GM12891 (cell line): ENCODE results near the gene LRMDA.

Experiments
- PAX5 ChIP-seq: IDR thresholded peaks from 2 replicates; pipeline ENCODE4 v1.6.1; 2011; ENCODE audit warnings: low read length, moderate library complexity, mild to moderate bottlenecking; ENCODE audit not compliant: insufficient read depth, severe bottlenecking
- POLR2A ChIP-seq: IDR thresholded peaks from 2 replicates; pipeline ENCODE4 v1.6.1; 2011; ENCODE audit warnings: low read depth, low read length, control low read depth
- POLR2AphosphoS5 ChIP-seq: IDR thresholded peaks from 2 replicates; pipeline ENCODE4 v1.6.1; 2011; ENCODE audit warnings: low read depth, low read length, control low read depth
- SPI1 ChIP-seq: IDR thresholded peaks from 2 replicates; pipeline ENCODE4 v1.6.1; 2011; ENCODE audit warnings: low read depth, low read length, control low read depth
- TAF1 ChIP-seq: IDR thresholded peaks from 2 replicates; pipeline ENCODE4 v1.6.1; 2011; ENCODE audit warnings: low read depth, low read length, control low read depth

DNA sequence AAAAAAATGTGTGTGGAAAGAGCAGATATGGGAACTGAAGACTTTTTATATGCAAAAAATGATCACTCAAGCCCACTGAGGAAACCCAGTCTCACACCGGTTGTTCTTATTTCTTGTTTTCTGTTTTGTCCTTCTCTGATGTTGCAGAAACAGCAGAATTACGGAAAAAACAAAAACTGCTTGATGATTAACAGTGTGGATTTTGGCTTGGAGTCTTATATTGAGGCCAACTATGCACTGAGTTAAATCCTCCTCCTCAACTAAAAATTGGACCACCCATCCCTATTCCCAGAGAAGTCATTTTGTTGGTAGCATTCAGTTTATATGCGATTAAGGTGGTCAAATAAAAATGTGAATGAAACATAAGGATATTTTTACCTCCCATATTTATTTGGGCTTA, 246.1 kb downstream of the LRMDA start:
- TF ChIP-seq POLR2AphosphoS5 (no peak), POLR2A (no peak), TAF1 (no peak), SPI1 (no peak), PAX5 (no peak)
